ENCODE measurements around the gene SLC9A9. TPM values are rescaled to one million over a fixed set of nuclear protein-coding genes. Genes with fewer than 3 reads are reported as not detected.

The SLC9A9 gene
- total RNA-seq, 1 donor from 2014 or later: 0.22 TPM

DNA sequence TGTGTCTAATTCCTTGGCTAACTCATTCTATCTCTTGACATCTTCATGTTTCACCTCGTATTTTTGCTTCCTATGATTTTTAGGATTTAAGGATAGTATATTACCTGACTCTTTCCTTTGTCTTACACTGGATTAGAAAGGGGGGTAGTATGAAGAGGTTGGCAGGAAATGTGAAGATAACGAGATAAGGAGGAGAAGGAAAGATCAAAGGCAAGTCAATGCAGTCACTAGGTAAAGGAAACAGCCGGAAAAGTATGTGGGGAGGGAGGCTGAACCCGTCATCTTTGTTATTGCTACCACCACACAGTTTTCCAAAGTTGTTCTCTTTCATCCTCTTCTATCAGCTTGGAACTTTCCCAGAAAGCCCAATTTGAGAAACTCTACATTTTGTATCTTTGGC, 90.6 kb downstream of the SLC9A9 start:
- TF ChIP-seq EZH2 (IDR thresholded peaks at IDR 0.05) (no peak), EZH2phosphoT487 (IDR thresholded peaks at IDR 0.05) (no peak)
- TF ChIP-seq, protein P1, sequence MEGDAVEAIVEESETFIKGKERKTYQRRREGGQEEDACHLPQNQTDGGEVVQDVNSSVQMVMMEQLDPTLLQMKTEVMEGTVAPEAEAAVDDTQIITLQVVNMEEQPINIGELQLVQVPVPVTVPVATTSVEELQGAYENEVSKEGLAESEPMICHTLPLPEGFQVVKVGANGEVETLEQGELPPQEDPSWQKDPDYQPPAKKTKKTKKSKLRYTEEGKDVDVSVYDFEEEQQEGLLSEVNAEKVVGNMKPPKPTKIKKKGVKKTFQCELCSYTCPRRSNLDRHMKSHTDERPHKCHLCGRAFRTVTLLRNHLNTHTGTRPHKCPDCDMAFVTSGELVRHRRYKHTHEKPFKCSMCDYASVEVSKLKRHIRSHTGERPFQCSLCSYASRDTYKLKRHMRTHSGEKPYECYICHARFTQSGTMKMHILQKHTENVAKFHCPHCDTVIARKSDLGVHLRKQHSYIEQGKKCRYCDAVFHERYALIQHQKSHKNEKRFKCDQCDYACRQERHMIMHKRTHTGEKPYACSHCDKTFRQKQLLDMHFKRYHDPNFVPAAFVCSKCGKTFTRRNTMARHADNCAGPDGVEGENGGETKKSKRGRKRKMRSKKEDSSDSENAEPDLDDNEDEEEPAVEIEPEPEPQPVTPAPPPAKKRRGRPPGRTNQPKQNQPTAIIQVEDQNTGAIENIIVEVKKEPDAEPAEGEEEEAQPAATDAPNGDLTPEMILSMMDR (IDR thresholded peaks at IDR 0.05): no peak
- Mint-ChIP-seq H3K36me3 (no peaks in the 10 kb centered on the region), H3K4me1 (peaks cover 17% of the 10 kb centered on the region), H3K9me3 (peaks cover 2% of the 10 kb centered on the region), H3K27me3 (ENCODE audit: insufficient read depth, low read depth) (no peaks in the 10 kb centered on the region), H3K27ac (no peak overlapping the region), H3K4me3 (no peak overlapping the region)
- H3F3A ChIP-seq (ENCODE audit: low read depth): peaks cover 10% of the 10 kb centered on the region
- H3K79me2 ChIP-seq (ENCODE audit: low read depth): no peaks in the 10 kb centered on the region
- H3K27ac ChIP-seq: no peak overlapping the region
- H3K4me3 ChIP-seq: no peak overlapping the region
- no peak overlapping the region for H3K4me2 ChIP-seq
- H3K4me1 ChIP-seq: peaks cover 12% of the 10 kb centered on the region
- no peak overlapping the region for H2AFZ ChIP-seq (replicated peaks)
- no peaks in the 10 kb centered on the region for H3K27me3 ChIP-seq
- no peak for DNase-seq (ENCODE audit: low spot score)
- no peak overlapping the region for H3K9ac ChIP-seq
- no peaks in the 10 kb centered on the region for H3K9me3 ChIP-seq (ENCODE audit: low read depth)
- H3K36me3 ChIP-seq: no peaks in the 10 kb centered on the region
- no peaks in the 10 kb centered on the region for H4K20me1 ChIP-seq (ENCODE audit: low read depth)

DNA sequence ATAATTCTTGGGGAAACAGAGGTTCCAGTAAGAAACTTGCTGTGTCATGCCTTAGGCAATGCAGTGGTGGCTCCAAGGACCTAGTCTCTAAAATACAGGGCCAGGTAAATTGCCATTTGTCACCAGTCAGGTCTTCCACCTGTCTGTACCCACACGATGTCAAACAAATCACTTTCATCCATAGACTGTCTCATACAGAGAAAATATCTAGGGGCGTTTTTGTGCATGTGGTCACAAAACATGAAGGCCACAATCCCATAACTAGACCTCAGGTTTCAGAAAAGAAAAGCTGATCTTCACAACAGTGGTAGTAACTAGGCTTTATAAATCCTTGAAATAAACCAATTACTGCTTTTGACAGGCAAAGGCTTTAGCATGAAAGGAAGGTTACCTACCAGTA, 92.3 kb downstream of the SLC9A9 start:
- Histone ChIP-seq H3K27me3 (no peaks in the 10 kb centered on the region), H3K4me2 (no peak overlapping the region), H3K9me3 (ENCODE audit: low read depth) (no peaks in the 10 kb centered on the region), H3K9ac (no peak overlapping the region), H4K20me1 (ENCODE audit: low read depth) (no peaks in the 10 kb centered on the region), H3K4me1 (peaks cover 27% of the 10 kb centered on the region), H3F3A (ENCODE audit: low read depth) (peaks cover 18% of the 10 kb centered on the region), H3K4me3 (no peak overlapping the region), H3K36me3 (no peaks in the 10 kb centered on the region), H3K79me2 (ENCODE audit: low read depth) (no peaks in the 10 kb centered on the region), H3K27ac (no peak overlapping the region), H2AFZ (replicated peaks) (no peak overlapping the region)
- H3K9me3 Mint-ChIP-seq: peaks cover 2% of the 10 kb centered on the region
- DNase-seq (ENCODE audit: low spot score): no peak
- no peak overlapping the region for H3K27ac Mint-ChIP-seq
- H3K27me3 Mint-ChIP-seq (ENCODE audit: insufficient read depth, low read depth): no peaks in the 10 kb centered on the region
- TF ChIP-seq, protein P1 (IDR thresholded peaks at IDR 0.05): no peak
- TF ChIP-seq EZH2 (IDR thresholded peaks at IDR 0.05): no peak
- no peak for TF ChIP-seq EZH2phosphoT487 (IDR thresholded peaks at IDR 0.05)
- no peaks in the 10 kb centered on the region for H3K36me3 Mint-ChIP-seq
- H3K4me3 Mint-ChIP-seq: no peak overlapping the region
- peaks cover 28% of the 10 kb centered on the region for H3K4me1 Mint-ChIP-seq

DNA sequence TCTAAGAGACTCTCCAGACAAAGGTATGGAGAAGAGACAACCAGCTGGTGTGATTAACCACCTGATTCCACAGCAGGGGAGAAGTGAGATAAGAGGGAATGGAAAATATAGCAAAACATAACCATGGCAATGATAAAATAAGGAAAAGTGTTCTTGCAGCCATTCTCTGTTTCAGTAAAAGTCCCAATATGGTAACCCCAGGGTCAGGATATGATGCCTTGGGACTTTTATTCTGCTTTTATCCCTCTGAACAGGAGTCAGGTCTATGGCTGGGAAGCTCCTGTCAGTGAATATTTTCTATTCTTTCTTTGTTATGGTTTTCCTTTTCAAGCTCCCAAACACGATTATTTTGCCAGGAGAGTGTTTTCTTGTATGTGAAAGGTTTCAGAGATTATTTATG, 94.2 kb downstream of the SLC9A9 start:
- no peaks in the 10 kb centered on the region for H3K36me3 ChIP-seq
- H3K4me3 ChIP-seq: no peak overlapping the region
- peaks cover 42% of the 10 kb centered on the region for H3K4me1 ChIP-seq
- no peak overlapping the region for H3K4me2 ChIP-seq
- no peak overlapping the region for H3K4me3 Mint-ChIP-seq
- H3K9me3 ChIP-seq (ENCODE audit: low read depth): no peaks in the 10 kb centered on the region
- no peaks in the 10 kb centered on the region for H3K79me2 ChIP-seq (ENCODE audit: low read depth)
- peaks cover 18% of the 10 kb centered on the region for H3F3A ChIP-seq (ENCODE audit: low read depth)
- H3K27me3 ChIP-seq: no peaks in the 10 kb centered on the region
- H3K4me1 Mint-ChIP-seq: peaks cover 31% of the 10 kb centered on the region
- H3K27me3 Mint-ChIP-seq (ENCODE audit: insufficient read depth, low read depth): no peaks in the 10 kb centered on the region
- H3K27ac ChIP-seq: peak overlapping the region; percentile 81
- H3K36me3 Mint-ChIP-seq: peaks cover under 1% of the 10 kb centered on the region
- H3K9me3 Mint-ChIP-seq: no peaks in the 10 kb centered on the region
- H3K9ac ChIP-seq: no peak overlapping the region
- no peak overlapping the region for H2AFZ ChIP-seq (replicated peaks)
- no peak overlapping the region for H3K27ac Mint-ChIP-seq
- H4K20me1 ChIP-seq (ENCODE audit: low read depth): no peaks in the 10 kb centered on the region
- TF ChIP-seq, protein P1 (IDR thresholded peaks at IDR 0.05): no peak
- TF ChIP-seq EZH2 (IDR thresholded peaks at IDR 0.05): no peak
- no peak for TF ChIP-seq EZH2phosphoT487 (IDR thresholded peaks at IDR 0.05)
- no peak for DNase-seq (ENCODE audit: low spot score)

Data from neural progenitor cell (in vitro differentiated cells).